PFSK-1 (cell line): ENCODE data around the gene RYK.

Experiments used
- FOXP2 ChIP-seq: optimal IDR thresholded peaks from 2 replicates; pipeline ENCODE3; 2011; ENCODE audit warnings: borderline replicate concordance, control low read depth, inconsistent platforms; ENCODE audit not compliant: insufficient read depth; ENCODE audit errors: extremely low read length, extremely low read depth
- POLR2AphosphoS5 ChIP-seq: IDR thresholded peaks from 2 replicates; pipeline ENCODE4 v1.6.1; 2012; ENCODE audit warnings: low read depth, mild to moderate bottlenecking, control low read depth, low read length, moderate library complexity
- SIN3A ChIP-seq: IDR thresholded peaks from 2 replicates; pipeline ENCODE4 v1.6.1; 2012; ENCODE audit warnings: mild to moderate bottlenecking, low read length, moderate library complexity, borderline replicate concordance; ENCODE audit not compliant: insufficient read depth
- TAF1 ChIP-seq: IDR thresholded peaks from 2 replicates; pipeline ENCODE4 v1.6.1; 2012; ENCODE audit warnings: low read length, control low read depth, borderline replicate concordance; ENCODE audit not compliant: insufficient read depth
- TF ChIP-seq, protein P1 (sequence below), 2 experiments: IDR thresholded peaks; 2 replicates each; pipeline versions ENCODE4 v1.6.1 to v1.8.0; 2011 to 2012; ENCODE audit warnings: low read depth in 2 of 2, low read length in 2 of 2, control low read depth in 1 of 2, inconsistent platforms in 1 of 2, mild to moderate bottlenecking in 1 of 2, moderate library complexity in 1 of 2; ENCODE audit not compliant: insufficient read depth in 1 of 2

Gene RYK

DNA sequence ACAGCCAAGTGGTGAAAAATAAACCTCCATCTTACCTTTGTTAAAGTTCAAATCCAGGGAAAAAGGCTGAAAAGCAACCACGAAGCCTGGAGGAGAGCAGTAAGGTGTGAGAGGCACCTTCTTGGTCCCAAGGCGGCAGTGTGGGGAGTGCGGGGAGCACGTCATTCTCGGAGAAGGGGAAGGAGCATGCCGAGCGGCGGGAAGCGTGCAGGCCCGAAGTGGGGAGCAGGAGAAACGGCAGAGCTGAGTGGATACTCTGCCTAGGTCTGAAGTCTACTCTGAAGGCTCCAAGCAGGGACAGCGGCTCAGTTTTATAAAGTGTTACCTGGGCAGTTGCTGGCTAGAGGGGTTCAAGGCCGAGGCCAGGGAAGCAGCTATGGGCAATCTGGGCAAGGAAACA, 96.9 kb downstream of the RYK start:
- TF ChIP-seq POLR2AphosphoS5 (no peak), SIN3A (no peak), FOXP2 (no peak), TAF1 (no peak)
- TF ChIP-seq, protein P1, sequence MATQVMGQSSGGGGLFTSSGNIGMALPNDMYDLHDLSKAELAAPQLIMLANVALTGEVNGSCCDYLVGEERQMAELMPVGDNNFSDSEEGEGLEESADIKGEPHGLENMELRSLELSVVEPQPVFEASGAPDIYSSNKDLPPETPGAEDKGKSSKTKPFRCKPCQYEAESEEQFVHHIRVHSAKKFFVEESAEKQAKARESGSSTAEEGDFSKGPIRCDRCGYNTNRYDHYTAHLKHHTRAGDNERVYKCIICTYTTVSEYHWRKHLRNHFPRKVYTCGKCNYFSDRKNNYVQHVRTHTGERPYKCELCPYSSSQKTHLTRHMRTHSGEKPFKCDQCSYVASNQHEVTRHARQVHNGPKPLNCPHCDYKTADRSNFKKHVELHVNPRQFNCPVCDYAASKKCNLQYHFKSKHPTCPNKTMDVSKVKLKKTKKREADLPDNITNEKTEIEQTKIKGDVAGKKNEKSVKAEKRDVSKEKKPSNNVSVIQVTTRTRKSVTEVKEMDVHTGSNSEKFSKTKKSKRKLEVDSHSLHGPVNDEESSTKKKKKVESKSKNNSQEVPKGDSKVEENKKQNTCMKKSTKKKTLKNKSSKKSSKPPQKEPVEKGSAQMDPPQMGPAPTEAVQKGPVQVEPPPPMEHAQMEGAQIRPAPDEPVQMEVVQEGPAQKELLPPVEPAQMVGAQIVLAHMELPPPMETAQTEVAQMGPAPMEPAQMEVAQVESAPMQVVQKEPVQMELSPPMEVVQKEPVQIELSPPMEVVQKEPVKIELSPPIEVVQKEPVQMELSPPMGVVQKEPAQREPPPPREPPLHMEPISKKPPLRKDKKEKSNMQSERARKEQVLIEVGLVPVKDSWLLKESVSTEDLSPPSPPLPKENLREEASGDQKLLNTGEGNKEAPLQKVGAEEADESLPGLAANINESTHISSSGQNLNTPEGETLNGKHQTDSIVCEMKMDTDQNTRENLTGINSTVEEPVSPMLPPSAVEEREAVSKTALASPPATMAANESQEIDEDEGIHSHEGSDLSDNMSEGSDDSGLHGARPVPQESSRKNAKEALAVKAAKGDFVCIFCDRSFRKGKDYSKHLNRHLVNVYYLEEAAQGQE (IDR thresholded peaks at IDR 0.05; ENCODE audit: insufficient read depth in 1 of 2, low read depth in 2 of 2, low read length in 2 of 2): no peak

DNA sequence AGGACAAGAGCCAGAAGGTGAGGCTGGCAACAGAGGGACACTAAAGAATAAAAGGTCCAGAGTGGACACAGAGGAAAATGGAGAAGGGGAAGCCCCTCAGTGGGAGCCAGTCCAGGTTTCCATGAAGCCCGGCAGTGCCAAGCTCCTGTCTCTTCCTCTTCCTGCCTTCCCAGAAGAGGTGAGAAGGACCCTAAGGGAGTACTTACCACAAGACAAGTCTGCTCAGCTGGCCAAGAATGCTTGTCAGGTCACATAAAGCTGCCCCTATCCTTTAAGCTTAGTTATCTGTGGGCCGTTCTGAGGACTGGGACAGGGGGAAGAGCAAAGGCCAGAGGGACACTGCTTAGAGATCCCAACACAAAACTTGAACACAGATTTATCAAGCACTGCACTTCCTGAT, 100.2 kb downstream of the RYK start:
- TF ChIP-seq SIN3A (no peak), POLR2AphosphoS5 (no peak), FOXP2 (no peak), TAF1 (no peak)
- TF ChIP-seq, protein P1 (IDR thresholded peaks at IDR 0.05; ENCODE audit: insufficient read depth in 1 of 2, low read depth in 2 of 2, low read length in 2 of 2): no peak

DNA sequence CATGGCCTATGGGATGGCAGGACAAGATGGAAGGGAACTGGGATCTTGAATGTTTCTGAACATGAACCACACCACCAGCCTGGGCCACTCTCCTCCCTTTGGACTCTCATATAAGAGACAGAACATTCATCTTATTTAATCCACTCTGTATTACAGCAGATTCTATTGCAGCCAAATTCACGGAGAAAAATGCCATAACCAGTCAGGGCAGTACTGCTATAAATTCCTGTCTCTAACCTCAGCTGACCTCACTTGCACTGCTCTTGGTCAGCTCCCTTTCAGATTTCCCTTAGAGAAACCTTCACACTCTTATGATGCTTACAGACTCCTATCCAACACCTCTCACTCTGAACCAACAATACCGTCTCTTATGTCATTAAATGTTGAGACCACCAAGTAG, 101.4 kb downstream of the RYK start:
- TF ChIP-seq, protein P1 (IDR thresholded peaks at IDR 0.05; ENCODE audit: insufficient read depth in 1 of 2, low read depth in 2 of 2, low read length in 2 of 2): no peak
- no peak for TF ChIP-seq TAF1
- no peak for TF ChIP-seq SIN3A
- TF ChIP-seq FOXP2: no peak
- TF ChIP-seq POLR2AphosphoS5: no peak

DNA sequence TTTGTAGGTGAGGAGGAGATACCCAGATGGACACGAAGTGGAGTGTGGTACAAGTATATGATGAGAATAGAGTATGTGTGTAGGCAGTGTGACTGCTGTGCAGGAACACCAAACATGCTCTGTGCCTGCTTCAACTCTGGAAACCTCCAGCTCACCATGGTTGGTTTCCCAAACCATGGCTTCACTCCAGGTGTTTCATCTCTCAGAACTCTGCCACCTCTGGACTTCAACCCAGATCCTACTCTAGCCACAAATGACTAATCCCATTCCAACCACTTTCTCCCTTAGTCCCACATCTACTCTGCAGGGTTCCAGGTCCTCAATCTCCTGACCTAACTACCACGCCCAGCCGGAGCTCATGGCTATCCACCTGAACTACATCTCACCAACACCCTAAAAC, 102.1 kb downstream of the RYK start:
- TF ChIP-seq TAF1: no peak
- no peak for TF ChIP-seq FOXP2
- no peak for TF ChIP-seq POLR2AphosphoS5
- TF ChIP-seq SIN3A: no peak
- TF ChIP-seq, protein P1 (IDR thresholded peaks at IDR 0.05; ENCODE audit: insufficient read depth in 1 of 2, low read depth in 2 of 2, low read length in 2 of 2): no peak

DNA sequence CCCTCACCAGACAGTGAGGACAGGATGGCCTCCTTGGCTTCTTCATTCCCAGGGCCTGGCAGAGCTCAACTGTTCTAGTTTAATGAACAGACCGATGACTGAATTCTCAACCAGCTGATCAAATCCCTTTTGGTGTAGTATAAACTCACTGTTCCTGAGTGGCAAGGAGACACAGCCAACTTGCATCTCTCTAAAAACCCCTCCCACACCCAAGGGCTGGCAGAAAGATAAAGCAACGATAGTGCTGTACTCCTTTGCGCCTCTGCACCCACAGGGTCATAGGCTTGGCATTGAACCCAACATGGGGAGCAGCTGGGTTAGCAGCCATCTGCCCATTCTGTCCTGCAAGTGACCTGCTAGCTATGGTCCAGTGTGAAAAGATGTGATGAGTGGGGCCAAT, 103.2 kb downstream of the RYK start:
- TF ChIP-seq FOXP2 (no peak), SIN3A (no peak)
